Fibroblast of skin of abdomen (primary cell): ENCODE measurements around the gene MIEF2.

Source experiments
- DNase-seq: peaks from one replicate; pipeline ENCODE4 v3.0.0-alpha.2; 2013

Gene MIEF2

DNA sequence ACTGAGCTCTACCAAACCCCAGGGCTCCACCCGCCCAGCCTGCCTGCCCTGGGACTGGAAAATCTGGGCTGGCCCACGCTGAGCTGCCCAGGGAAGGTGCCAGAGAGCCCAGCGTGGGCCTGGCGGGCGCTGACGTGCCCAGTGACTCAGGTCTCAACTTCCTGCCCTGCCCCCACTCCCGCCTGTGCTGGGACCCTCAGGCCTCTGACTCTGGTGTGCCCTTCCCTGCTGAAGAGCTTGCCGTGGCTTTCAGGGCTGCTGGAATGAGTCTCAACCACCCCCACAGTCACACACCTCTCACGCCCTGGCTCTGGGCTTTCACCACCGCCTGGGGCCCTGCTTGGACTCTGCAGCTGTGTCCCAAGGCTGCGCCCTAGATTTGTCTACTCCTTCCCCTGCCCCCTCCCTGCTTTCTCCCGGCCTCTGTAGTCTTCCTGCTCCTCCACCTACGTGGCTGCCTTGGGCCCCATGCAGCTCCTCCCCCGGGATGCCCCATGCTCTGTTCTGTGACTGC is 24.7 kb upstream of the MIEF2 start:
- DNase-seq = no peak

DNA sequence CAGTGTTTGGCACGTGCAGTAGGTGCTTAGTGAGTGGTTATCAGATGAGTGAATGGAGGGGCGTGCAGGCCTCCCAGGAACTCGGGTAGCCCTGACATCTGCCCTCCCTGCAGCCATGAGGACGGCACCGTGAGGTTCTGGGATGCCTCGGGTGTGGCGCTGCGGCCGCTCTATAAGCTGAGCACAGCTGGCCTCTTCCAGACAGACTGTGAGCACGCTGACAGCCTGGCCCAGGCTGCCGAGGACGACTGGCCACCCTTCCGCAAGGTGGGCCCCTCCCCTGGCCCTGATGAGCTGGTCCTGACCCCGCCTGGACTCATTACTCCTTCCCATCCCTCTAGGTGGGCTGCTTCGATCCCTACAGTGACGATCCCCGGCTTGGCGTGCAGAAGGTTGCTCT is 24.0 kb upstream of the MIEF2 start:
- no peak for DNase-seq

GRCh38 chr17:18237461-18237860 is 23.0 kb upstream of the MIEF2 start:
- no peak for DNase-seq

DNA sequence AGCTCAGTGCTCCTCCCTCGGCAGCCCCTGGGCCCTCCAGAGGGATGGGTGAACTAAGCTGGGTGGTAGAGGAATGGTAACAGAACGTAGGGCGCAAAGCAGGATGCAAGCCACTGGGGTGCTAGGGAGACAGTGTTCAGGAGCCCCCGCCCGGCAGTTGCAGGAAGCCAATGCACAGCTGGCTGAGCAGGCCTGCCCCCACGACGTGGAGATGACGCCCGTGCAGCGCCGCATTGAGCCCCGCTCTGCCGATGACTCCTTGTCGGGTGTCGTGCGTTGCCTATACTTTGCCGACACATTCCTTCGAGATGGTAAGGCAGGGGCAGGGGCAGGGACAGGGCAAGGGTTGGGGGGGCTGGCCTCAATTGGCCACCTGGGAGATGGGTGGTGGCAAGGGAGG is 22.2 kb upstream of the MIEF2 start:
- no peak for DNase-seq

GRCh38 chr17:18240449-18240848 is 20.0 kb upstream of the MIEF2 start:
- DNase-seq = no peak

- DNase-seq = no peak
Measured at GRCh38 chr17:18241229-18241871, 19.1 kb upstream of the MIEF2 start.

GRCh38 chr17:18245038-18245776 is 15.3 kb upstream of the MIEF2 start:
- DNase-seq = no peak

DNA sequence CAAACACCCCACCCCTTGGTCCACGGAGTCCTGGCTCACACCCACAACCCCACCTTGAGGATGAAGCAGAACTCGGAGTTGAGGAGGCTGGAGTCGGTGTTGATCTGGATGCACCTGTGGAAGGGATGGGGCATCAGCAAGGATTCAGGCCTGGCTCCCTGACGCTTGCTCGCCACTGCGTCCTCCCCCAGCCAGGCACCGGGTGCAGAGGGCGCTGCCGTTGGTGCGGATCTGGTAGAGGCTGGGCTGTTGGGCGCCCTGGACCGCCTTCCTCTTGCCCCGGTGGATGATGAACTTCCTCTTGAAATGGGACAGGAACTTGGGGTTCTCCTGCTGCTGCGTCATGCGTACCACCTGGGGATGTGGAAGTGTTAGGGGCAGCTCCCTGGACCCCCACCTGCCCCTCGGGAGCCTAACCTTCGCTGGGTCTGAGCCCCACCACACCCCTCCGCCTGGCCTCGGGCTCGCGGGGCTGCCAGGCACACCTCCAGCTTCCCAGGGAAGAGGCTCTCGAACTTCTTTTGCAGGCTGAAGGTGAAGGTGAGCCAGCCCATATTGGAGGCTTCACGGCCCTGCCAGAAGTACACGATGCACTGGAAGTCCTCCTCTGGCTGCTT is 14.2 kb upstream of the MIEF2 start:
- no peak for DNase-seq

GRCh38 chr17:18246880-18247612 is 13.4 kb upstream of the MIEF2 start:
- DNase-seq = peak; percentile 27

DNA sequence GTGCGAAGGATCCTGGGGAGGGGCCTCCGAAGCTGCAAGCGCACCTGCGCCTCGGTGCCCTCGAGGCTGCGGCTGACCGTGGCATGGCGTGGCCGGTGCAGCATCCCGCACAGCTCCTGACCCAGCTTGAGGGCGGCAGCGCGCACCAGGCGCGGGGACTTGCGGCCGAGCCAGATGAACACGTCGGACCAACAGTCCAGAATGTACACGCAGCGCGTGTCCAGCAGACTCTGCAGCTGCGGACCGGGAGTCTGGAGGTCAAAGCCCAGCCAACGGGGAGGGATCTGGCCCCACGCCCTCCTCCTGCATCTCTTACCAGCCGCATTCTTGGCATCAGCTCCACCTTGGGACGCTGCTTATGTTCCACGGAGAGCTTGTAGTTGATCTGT is 12.9 kb upstream of the MIEF2 start:
- DNase-seq = no peak

DNA sequence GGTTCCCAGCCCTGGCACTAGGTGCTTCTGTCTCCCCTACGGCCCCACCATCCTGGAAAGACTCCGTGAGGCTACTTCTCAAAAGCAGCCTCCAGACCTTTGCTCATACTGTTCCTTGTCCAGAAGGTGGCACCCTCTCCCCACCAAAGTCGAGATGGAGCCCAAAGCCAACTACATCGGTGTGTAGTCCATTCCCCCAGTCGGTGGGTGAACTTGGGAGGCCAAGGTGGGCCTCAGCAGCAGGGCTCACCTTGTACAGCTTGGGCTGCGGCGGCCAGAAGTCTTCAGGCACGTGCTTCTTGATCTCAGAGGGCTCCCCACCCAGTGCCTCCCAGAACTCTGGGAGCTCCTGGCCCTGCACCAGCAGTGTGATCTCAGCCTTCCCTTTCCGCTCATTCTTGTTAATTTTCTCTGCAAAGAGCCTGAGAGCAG is 12.1 kb upstream of the MIEF2 start:
- DNase-seq = peak; percentile 68

DNA sequence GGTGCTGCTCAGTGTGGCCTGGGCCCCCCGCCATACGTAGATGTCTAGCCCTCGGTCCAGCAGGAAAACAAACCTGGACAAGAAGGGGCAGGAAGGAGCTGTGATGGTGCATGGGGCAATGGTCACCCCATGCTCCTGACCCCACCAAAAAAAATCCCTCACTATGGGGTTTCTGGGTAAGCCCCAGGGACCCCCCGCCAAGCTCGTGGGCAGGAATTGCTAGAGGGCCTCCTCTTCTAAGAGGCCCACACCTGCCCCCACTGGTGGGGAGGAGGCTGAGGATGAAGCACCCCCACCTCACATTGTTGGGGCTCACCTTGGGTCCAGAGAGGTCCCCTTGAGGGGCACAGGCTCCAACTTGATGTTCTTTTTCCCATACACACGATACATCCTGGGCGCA is 11.7 kb upstream of the MIEF2 start:
- no peak for DNase-seq

GRCh38 chr17:18250259-18250658 is 10.2 kb upstream of the MIEF2 start:
- no peak for DNase-seq

DNA sequence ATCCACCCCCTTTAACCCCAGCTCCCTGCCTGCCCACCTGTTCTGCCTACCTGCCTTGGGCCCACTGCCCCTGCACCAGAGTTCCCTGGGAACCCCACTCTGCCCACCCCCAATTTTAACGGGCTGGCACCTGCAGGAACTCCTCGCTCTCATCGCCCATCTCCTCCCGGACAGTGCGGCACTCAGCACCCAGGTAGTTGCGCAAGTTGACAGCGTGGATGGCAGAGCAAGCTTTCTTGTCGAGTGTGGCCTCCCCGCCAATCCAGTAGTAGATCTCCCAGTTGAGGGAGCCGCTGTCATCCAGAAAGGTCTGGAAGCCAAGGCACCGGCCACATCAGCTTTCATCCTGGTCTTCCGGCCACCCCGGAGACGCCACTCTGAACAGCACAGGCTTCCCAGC is 9.8 kb upstream of the MIEF2 start:
- no peak for DNase-seq

GRCh38 chr17:18251204-18251603 is 9.3 kb upstream of the MIEF2 start:
- no peak for DNase-seq

DNA sequence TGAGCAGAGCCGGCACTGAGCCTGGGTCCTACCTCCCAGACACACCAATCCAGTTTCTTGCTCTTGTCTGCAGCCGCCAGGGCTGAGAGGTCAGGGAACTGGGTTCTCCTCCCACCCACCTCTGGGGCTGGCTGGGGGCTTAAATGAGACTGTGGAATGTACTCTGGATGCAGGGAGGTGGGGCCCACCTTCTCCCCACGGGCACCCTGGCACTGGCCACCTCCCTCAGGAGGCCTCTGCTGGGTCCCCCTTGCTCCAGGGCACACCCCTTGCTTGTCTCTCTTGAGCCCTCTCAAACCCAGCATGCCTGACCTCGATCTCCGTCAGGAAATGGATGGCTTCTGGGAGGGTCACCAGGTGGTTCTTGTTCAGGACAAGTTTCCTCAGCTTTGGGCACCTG is 8.3 kb upstream of the MIEF2 start:
- no peak for DNase-seq

DNA sequence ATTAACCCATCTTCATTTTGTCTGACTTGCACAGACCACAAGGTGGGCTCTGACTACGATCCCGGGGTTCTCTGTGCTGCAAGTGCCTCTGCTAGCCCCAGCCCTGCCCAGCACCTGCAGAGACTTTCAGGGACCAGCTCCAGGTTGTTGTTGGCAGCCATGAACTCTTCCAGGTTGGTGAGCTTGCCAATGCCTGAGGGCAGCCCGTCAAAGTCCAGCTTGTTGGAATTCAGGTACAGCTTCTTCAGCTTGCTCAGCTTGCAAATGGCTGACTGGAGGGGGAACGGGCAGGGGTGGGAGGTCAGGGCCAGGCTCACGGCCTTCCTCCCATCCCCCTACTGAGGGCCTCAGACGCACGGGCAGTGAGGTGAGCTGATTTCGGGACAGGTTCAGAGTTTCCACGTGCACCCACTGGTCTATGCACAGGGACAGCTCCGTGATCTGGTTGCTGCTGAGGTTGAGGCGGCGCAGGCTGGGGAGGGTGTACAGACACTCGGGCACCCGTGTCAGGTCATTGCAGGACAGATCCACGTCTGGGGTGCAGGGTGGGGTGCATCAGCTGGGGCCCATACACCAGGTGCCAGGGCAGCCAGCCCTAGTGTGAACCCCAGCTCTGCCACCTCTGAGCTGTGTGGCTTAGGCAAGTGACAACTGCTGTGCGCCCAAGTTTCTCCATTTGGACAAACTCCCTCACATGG is 7.1 kb upstream of the MIEF2 start:
- no peak for DNase-seq

GRCh38 chr17:18253947-18254821 is 6.3 kb upstream of the MIEF2 start:
- no peak for DNase-seq

GRCh38 chr17:18254888-18255649 is 5.4 kb upstream of the MIEF2 start:
- no peak for DNase-seq

GRCh38 chr17:18256351-18256750 is 4.1 kb upstream of the MIEF2 start:
- DNase-seq = no peak

DNA sequence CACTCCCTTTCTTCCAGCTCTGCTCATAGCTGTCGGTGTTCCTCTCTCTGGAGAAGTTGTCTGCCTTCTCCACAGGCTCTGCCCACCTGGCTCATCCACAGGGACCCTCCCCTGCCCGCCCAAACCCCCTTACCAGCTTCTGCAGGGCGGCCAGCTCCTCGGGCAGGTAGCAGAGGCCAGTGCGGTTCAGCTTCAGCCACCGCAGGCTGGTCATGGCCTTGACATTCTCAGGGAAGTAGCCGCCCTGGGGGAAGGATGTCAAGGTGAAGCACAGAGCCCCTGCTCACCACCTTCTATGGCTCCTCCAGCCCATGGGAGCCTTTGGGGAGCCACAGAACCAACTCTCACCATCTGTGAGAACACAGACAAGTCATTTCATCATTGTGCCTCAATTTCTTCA is 3.7 kb upstream of the MIEF2 start:
- DNase-seq = no peak
